Central memory CD4-positive, alpha-beta T cell (primary cell): ENCODE data around the gene ACE.

Experiments
- DNase-seq: peaks from one replicate; pipeline ENCODE4 v3.0.0; 2022

ACE gene

GRCh38 chr17:63538693-63539595 lies 62.1 kb downstream of the ACE start:
- no peak for DNase-seq

GRCh38 chr17:63540590-63540989 lies 63.7 kb downstream of the ACE start:
- no peak for DNase-seq

GRCh38 chr17:63542218-63542545 lies 65.3 kb downstream of the ACE start:
- no peak for DNase-seq

GRCh38 chr17:63542942-63543821 lies 66.3 kb downstream of the ACE start:
- DNase-seq = no peak

- no peak for DNase-seq
These were observed 67.1 kb downstream of the ACE start for GRCh38 chr17:63543822-63544420.

GRCh38 chr17:63544467-63545301 lies 67.8 kb downstream of the ACE start:
- DNase-seq = no peak

GRCh38 chr17:63546308-63547082 lies 69.6 kb downstream of the ACE start:
- DNase-seq = no peak

GRCh38 chr17:63547083-63547523 lies 70.2 kb downstream of the ACE start:
- no peak for DNase-seq
